Activated naive CD4-positive, alpha-beta T cell treated with anti-CD3 and anti-CD28 coated beads, Interleukin-2, amount 50 U/mL, for 16 hours (primary cell): ENCODE results near the gene SLC9A9.
"Not testable (repeated sequence)": the region's sequence is repeated elsewhere in the genome, so short reads cannot be mapped to it uniquely, and the experiment has no call there.

ENCODE experiments used
- DNase-seq: peaks from one replicate; pipeline ENCODE4 v3.0.0-alpha.2; 2020

SLC9A9 gene

GRCh38 chr3:143808030-143808429 lies 40.2 kb downstream of the SLC9A9 start:
- no peak for DNase-seq

GRCh38 chr3:143806038-143806437 lies 42.2 kb downstream of the SLC9A9 start:
- DNase-seq, result no peak

- not testable (repeated sequence) for DNase-seq
These were observed 42.8 kb downstream of the SLC9A9 start for GRCh38 chr3:143805476-143805875.

GRCh38 chr3:143801046-143801445 lies 47.2 kb downstream of the SLC9A9 start:
- not testable (repeated sequence) for DNase-seq

GRCh38 chr3:143798151-143798550 lies 50.1 kb downstream of the SLC9A9 start:
- not testable (repeated sequence) for DNase-seq

GRCh38 chr3:143795874-143796273 lies 52.4 kb downstream of the SLC9A9 start:
- DNase-seq, result no peak

GRCh38 chr3:143794793-143795462 lies 53.3 kb downstream of the SLC9A9 start:
- no peak for DNase-seq

GRCh38 chr3:143793971-143794370 lies 54.3 kb downstream of the SLC9A9 start:
- DNase-seq, result no peak

- no peak for DNase-seq
These were observed 56.9 kb downstream of the SLC9A9 start for GRCh38 chr3:143791386-143791785.

- no peak for DNase-seq
These were observed 61.8 kb downstream of the SLC9A9 start for GRCh38 chr3:143786219-143787191.

GRCh38 chr3:143784446-143784845 lies 63.8 kb downstream of the SLC9A9 start:
- no peak for DNase-seq

- no peak for DNase-seq
These were observed 64.4 kb downstream of the SLC9A9 start for GRCh38 chr3:143783851-143784370.

GRCh38 chr3:143775459-143775858 lies 72.8 kb downstream of the SLC9A9 start:
- DNase-seq, result no peak

GRCh38 chr3:143771939-143772338 lies 76.3 kb downstream of the SLC9A9 start:
- no peak for DNase-seq

GRCh38 chr3:143771258-143771657 lies 77.0 kb downstream of the SLC9A9 start:
- DNase-seq, result no peak

GRCh38 chr3:143770391-143770790 lies 77.9 kb downstream of the SLC9A9 start:
- DNase-seq, result no peak

GRCh38 chr3:143769616-143770015 lies 78.7 kb downstream of the SLC9A9 start:
- no peak for DNase-seq

GRCh38 chr3:143764840-143765239 lies 83.4 kb downstream of the SLC9A9 start:
- no peak for DNase-seq

GRCh38 chr3:143763564-143764162 lies 84.6 kb downstream of the SLC9A9 start:
- no peak for DNase-seq

GRCh38 chr3:143757691-143758090 lies 90.6 kb downstream of the SLC9A9 start:
- DNase-seq, result no peak

GRCh38 chr3:143755978-143756377 lies 92.3 kb downstream of the SLC9A9 start:
- DNase-seq, result no peak

- no peak for DNase-seq
These were observed 94.2 kb downstream of the SLC9A9 start for GRCh38 chr3:143754090-143754489.

- no peak for DNase-seq
These were observed 94.8 kb downstream of the SLC9A9 start for GRCh38 chr3:143753456-143753855.
